ENCODE data around the gene CELF2. TPM values are rescaled to one million over a fixed set of nuclear protein-coding genes. Genes with fewer than 3 reads are reported as not detected.

The CELF2 gene
- total RNA-seq, 4 donors from 2014 or later = 27.0 to 44.1 (median 31.3) TPM

DNA sequence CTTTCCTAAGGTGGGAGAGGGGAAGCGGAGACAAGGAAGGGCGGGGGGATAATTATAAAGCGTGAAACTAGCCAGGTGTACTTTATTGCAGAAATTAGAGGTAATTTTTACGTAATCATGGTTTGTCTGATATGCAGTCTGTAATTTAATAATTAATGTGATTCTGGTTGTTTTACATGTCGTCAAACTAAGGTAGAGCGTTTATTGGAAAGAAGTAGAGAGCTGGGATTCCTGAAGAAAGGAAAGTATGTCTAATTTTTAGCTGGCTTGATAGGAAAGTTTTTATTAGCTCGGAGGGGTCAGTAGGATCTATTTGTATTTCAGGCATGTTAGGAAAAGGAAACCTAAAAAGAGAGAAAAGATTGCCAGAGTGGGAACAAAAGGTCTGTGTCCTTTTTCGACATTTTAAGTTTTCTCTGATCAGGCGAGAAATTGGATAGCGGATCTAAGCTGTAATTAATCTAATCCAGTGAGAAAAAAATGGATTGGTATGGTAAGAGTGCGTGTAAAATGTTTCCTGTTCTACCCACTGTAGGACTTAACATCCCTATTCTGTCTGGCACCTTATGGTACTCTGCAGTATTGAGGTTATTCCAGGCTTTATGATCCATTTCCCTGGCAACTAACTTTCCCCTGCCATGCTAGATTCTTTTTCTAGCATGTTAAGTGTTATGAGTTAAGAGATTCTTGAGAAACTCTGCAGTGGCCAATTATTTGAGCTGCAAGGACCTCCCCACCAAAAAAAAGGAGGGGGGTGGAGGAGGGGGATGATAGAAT is 1.4 kb downstream of the CELF2 start:
- peaks cover 0 to 47% (median 28%) of the 10 kb centered on the region in 4 donors for H3K4me1 ChIP-seq
- TF ChIP-seq EP300 (IDR thresholded peaks at IDR 0.05; ENCODE audit: low read depth) (no peak), POLR2A (IDR thresholded peaks at IDR 0.05) (no peak), CTCF (IDR thresholded peaks at IDR 0.05) (no peak), POLR2AphosphoS5 (IDR thresholded peaks at IDR 0.05) (no peak)
- H3K36me3 ChIP-seq = no peaks in the 10 kb centered on the region
- 25 to 33% methylated on average over 10 to 11 of the region's 11 CpGs for WGBS, 2 donors (ENCODE audit: low coverage in 1 of 2)
- peaks cover 5% of the 10 kb centered on the region for H3K27me3 ChIP-seq
- no peaks in the 10 kb centered on the region for H3K9me3 ChIP-seq
- DNase-seq = no peak
- in situ Hi-C loops (cut with MboI; ENCODE audit: low pct_ligation_motif_present in 1 of 4, low pct_unique_long_range_greater_than_20kb in 1 of 4, low sequenced_read_pairs in 3 of 4) = no loop called here
- peak overlapping the region; percentile 76 to 91 (median 78) for H3K4me3 ChIP-seq
- H3K27ac ChIP-seq = peak overlapping the region; percentile 87 to 94 (median 92)
- intact Hi-C loops (cut with DNase I; ENCODE audit: low total_unique reads) = no loop called here

GRCh38 chr10:11019724-11020547 is 2.3 kb downstream of the CELF2 start:
- WGBS, 2 donors (ENCODE audit: low coverage in 1 of 2) = 32 to 57% methylated on average over 10 to 11 of the region's 11 CpGs

DNA sequence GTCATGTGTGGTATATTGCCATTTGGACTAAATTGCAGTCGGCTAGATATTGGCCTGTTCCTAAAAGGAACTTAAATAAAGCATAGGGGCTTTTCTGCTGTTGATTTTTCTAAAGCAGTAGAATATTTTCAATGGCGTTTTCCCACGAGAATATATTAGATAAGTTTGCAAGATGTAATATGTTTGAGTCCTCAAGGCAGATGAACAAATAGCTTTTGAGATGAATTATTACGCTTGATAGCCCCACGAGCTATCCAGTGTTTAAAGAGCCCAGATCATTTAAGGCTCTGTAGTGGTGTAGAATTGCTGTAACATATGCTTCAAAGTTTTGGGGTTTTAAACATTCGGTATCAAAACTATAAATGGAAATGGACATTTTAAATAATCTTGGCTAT is 2.9 kb downstream of the CELF2 start:
- Histone ChIP-seq H3K36me3 (no peaks in the 10 kb centered on the region), H3K4me3 (no peak overlapping the region)
- TF ChIP-seq POLR2A (IDR thresholded peaks at IDR 0.05) (no peak), EP300 (IDR thresholded peaks at IDR 0.05; ENCODE audit: low read depth) (no peak), CTCF (IDR thresholded peaks at IDR 0.05) (no peak), POLR2AphosphoS5 (IDR thresholded peaks at IDR 0.05) (no peak)

More at GRCh38 chr10:11019724-11020547, 2.3 kb downstream of the CELF2 start:
- Histone ChIP-seq H3K27ac (peak overlapping the region; percentile 44 to 94 (median 90)), H3K4me3 (peak overlapping the region in 2 of 4 donors; percentile 76 to 91), H3K27me3 (peaks cover 5% of the 10 kb centered on the region), H3K36me3 (no peaks in the 10 kb centered on the region), H3K4me1 (peaks cover 0 to 43% (median 22%) of the 10 kb centered on the region in 4 donors), H3K9me3 (no peaks in the 10 kb centered on the region)
- in situ Hi-C loops (cut with MboI; ENCODE audit: low pct_ligation_motif_present in 1 of 4, low pct_unique_long_range_greater_than_20kb in 1 of 4, low sequenced_read_pairs in 3 of 4) (no loop called here), intact Hi-C loops (cut with DNase I; ENCODE audit: low total_unique reads) (no loop called here)
- TF ChIP-seq POLR2A (IDR thresholded peaks at IDR 0.05) = no peak
- TF ChIP-seq POLR2AphosphoS5 (IDR thresholded peaks at IDR 0.05) = peak in 1 of 3 donors; percentile 13
- DNase-seq = no peak

DNA sequence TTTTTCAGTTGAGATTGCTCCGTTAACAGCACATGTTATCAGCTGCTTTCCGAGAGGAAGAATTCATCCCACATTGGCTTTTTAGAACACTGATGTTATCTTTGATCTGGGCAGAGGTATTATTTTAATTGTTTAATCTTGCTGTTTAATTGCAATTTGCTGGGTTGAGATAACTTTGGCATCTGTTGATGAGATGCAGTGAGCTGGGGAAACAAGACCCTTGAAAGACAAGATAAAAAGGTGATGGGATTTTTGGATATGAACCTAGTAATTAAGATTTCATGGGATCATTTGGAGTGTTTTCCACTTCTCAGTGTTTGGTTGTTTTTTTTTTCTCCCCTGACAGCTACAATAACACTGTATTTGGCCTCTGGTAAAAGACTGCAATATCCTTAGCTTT is 4.5 kb downstream of the CELF2 start:
- intact Hi-C loops (cut with DNase I; ENCODE audit: low total_unique reads) (no loop called here), in situ Hi-C loops (cut with MboI; ENCODE audit: low pct_ligation_motif_present in 1 of 4, low pct_unique_long_range_greater_than_20kb in 1 of 4, low sequenced_read_pairs in 3 of 4) (no loop called here)
- no peak for DNase-seq
- Histone ChIP-seq H3K4me1 (peaks cover 0 to 33% (median 23%) of the 10 kb centered on the region in 4 donors), H3K36me3 (no peaks in the 10 kb centered on the region), H3K27ac (no peak overlapping the region), H3K27me3 (peaks cover 5% of the 10 kb centered on the region), H3K9me3 (no peaks in the 10 kb centered on the region), H3K4me3 (no peak overlapping the region)
- no peak for TF ChIP-seq CTCF (IDR thresholded peaks at IDR 0.05)
- no peak for TF ChIP-seq POLR2A (IDR thresholded peaks at IDR 0.05)
- TF ChIP-seq EP300 (IDR thresholded peaks at IDR 0.05; ENCODE audit: low read depth) = no peak
- no peak for TF ChIP-seq POLR2AphosphoS5 (IDR thresholded peaks at IDR 0.05)
- WGBS, 2 donors (ENCODE audit: low coverage in 1 of 2) = 64 to 83% methylated on average over 2 of the region's 2 CpGs

More for the DNA sequence above, 2.9 kb downstream of the CELF2 start:
- H3K4me1 ChIP-seq = peaks cover 0 to 37% (median 19%) of the 10 kb centered on the region in 4 donors
- intact Hi-C loops (cut with DNase I; ENCODE audit: low total_unique reads) = no loop called here
- peaks cover 5% of the 10 kb centered on the region for H3K27me3 ChIP-seq
- DNase-seq = no peak
- 40 to 62% methylated on average over 6 of the region's 6 CpGs for WGBS, 2 donors (ENCODE audit: low coverage in 1 of 2)
- in situ Hi-C loops (cut with MboI; ENCODE audit: low pct_ligation_motif_present in 1 of 4, low pct_unique_long_range_greater_than_20kb in 1 of 4, low sequenced_read_pairs in 3 of 4) = no loop called here
- H3K27ac ChIP-seq = peak overlapping the region in 3 of 4 donors; percentile 44 to 94 (median 94)
- H3K9me3 ChIP-seq = no peaks in the 10 kb centered on the region
